Lung (tissue), 12 donors: Measurements from ENCODE around the gene MUC3A. TPM values are rescaled to one million over a fixed set of nuclear protein-coding genes. Genes with fewer than 3 reads are reported as not detected.

ENCODE experiments used
- ATAC-seq: fragments of 200-7000 bp; cut with Tn5 transposase; one replicate; pipeline ENCODE4 v1.9.1; 2020; ENCODE audit warnings: moderate number of reproducible peaks; ENCODE audit not compliant: insufficient read depth, low FRiP score
- DNase-seq, 3 donors: peaks; one replicate each; pipeline ENCODE4 v3.0.0-alpha.2; 2013 to 2017
- H3K27ac ChIP-seq, 2 donors: one replicate each; pipeline ENCODE4 v1.5.1; 2013; ENCODE audit warnings: mild to moderate bottlenecking in 2 of 2, moderate library complexity in 2 of 2, control low read depth in 1 of 2, inconsistent platforms in 1 of 2, low read depth in 1 of 2, low read length in 1 of 2
- H3K27me3 ChIP-seq, 3 donors: one replicate each; pipeline ENCODE4 v1.5.1; 2013; ENCODE audit warnings: low read length in 2 of 3; ENCODE audit not compliant: control insufficient read depth in 3 of 3, insufficient read depth in 3 of 3
- H3K36me3 ChIP-seq, 4 donors: one replicate each; pipeline ENCODE4 v1.5.1; 2013; ENCODE audit warnings: low read length in 4 of 4, mild to moderate bottlenecking in 1 of 4, moderate library complexity in 1 of 4; ENCODE audit not compliant: control insufficient read depth in 4 of 4, insufficient read depth in 4 of 4
- H3K4me1 ChIP-seq, 5 donors: one replicate each; pipeline ENCODE4 v1.5.1; 2013; ENCODE audit warnings: low read length in 5 of 5, mild to moderate bottlenecking in 2 of 5, moderate library complexity in 1 of 5; ENCODE audit not compliant: control insufficient read depth in 5 of 5, insufficient read depth in 5 of 5
- H3K4me3 ChIP-seq: one replicate; pipeline ENCODE4 v1.5.1; 2013; ENCODE audit warnings: mild to moderate bottlenecking, control low read depth, moderate library complexity
- H3K9ac ChIP-seq, 2 donors: one replicate each; pipeline ENCODE4 v1.5.1; 2013; ENCODE audit warnings: low read length in 2 of 2, control low read depth in 1 of 2; ENCODE audit not compliant: insufficient read depth in 1 of 2
- H3K9me3 ChIP-seq, 4 donors: one replicate each; pipeline ENCODE4 v1.5.1; 2013; ENCODE audit warnings: low read length in 3 of 4, mild to moderate bottlenecking in 1 of 4, moderate library complexity in 1 of 4; ENCODE audit not compliant: control insufficient read depth in 4 of 4, insufficient read depth in 3 of 4
- CTCF ChIP-seq: IDR thresholded peaks from 2 replicates; pipeline ENCODE4 v1.5.1; 2012; ENCODE audit warnings: mild to moderate bottlenecking; ENCODE audit errors: control extremely low read depth, extremely low read depth
- WGBS, 2 donors: extraction: QIAGEN DNeasy Blood & Tissue Kit; methylation state at CpG; one replicate each; pipeline ENCODE4 v1.1.7; 2013; 5-methylcytosine and 5-hydroxymethylcytosine counted together
- polyA plus RNA-seq, 2 donors: library from polyadenylated mRNA; stranded (reverse); fragments of 200-250 nt; gene quantifications; one replicate each; pipeline ENCODE4 v1.2.1, GENCODE V29; 2013
- total RNA-seq, 2 donors: library from RNA; depleted of rRNA in 1 of 2; stranded (reverse); fragments of >200 nt in 1 of 2; gene quantifications; one replicate each; pipeline ENCODE4 v1.2.1, GENCODE V29; 2014 to 2021
- donor health status: control.
- donor health status: control.
- donor health status: Bipolar disorder and iron deficiency.
- donor health status: healthy.
- donor health status: DM: yes; HTN: yes; CAD: no.

Gene MUC3A
- total and polyA plus RNA-seq, 4 donors: 0.53 to 5.5 (median 1.5) TPM

GRCh38 chr7:100942045-100942774 lies 7.1 kb upstream of the MUC3A start:
- Histone ChIP-seq H3K27ac (no peak overlapping the region), H3K9me3 (peaks cover 0 to 4% (median 0%) of the 10 kb centered on the region in 4 donors), H3K9ac (peak overlapping the region in 1 of 2 donors; percentile 13), H3K4me3 (no peak overlapping the region), H3K27me3 (no peaks in the 10 kb centered on the region), H3K36me3 (no peaks in the 10 kb centered on the region), H3K4me1 (peaks cover 0 to 8% (median 3%) of the 10 kb centered on the region in 5 donors)
- peak in 2 of 3 donors; percentile 72 to 77 for DNase-seq
- TF ChIP-seq CTCF: no peak
- WGBS, 2 donors: 48 to 54% methylated on average over 9 of the region's 9 CpGs
- ATAC-seq: no peak

GRCh38 chr7:100943693-100944092 lies 5.6 kb upstream of the MUC3A start:
- TF ChIP-seq CTCF: no peak
- Histone ChIP-seq H3K27me3 (no peaks in the 10 kb centered on the region), H3K27ac (no peak overlapping the region), H3K4me3 (no peak overlapping the region), H3K9ac (no peak overlapping the region), H3K9me3 (peaks cover 0 to 4% (median 0%) of the 10 kb centered on the region in 4 donors), H3K36me3 (no peaks in the 10 kb centered on the region), H3K4me1 (peaks cover 0 to 8% (median 3%) of the 10 kb centered on the region in 5 donors)
- DNase-seq (no peak), ATAC-seq (no peak)
- WGBS, 2 donors: 87 to 91% methylated on average over 5 of the region's 5 CpGs

GRCh38 chr7:100944138-100944537 lies 5.2 kb upstream of the MUC3A start:
- ATAC-seq (no peak), DNase-seq (no peak)
- Histone ChIP-seq H3K4me1 (peaks cover 0 to 8% (median 3%) of the 10 kb centered on the region in 5 donors), H3K4me3 (no peak overlapping the region), H3K9ac (no peak overlapping the region), H3K36me3 (no peaks in the 10 kb centered on the region), H3K27me3 (no peaks in the 10 kb centered on the region), H3K27ac (no peak overlapping the region), H3K9me3 (peaks cover 0 to 5% (median 0%) of the 10 kb centered on the region in 4 donors)
- 82 to 91% methylated on average over 4 of the region's 4 CpGs for whole genome bisulfite sequencing, 2 donors
- no peak for TF ChIP-seq CTCF

GRCh38 chr7:100946111-100946510 lies 3.2 kb upstream of the MUC3A start:
- ATAC-seq: no peak
- Histone ChIP-seq H3K4me3 (no peak overlapping the region), H3K9me3 (peaks cover 0 to 2% (median 0%) of the 10 kb centered on the region in 4 donors), H3K27me3 (peaks cover 0 to 3% (median 0%) of the 10 kb centered on the region in 3 donors), H3K36me3 (no peaks in the 10 kb centered on the region), H3K4me1 (peaks cover 0 to 8% (median 3%) of the 10 kb centered on the region in 5 donors), H3K27ac (no peak overlapping the region), H3K9ac (no peak overlapping the region)
- no peak for TF ChIP-seq CTCF
- 82 to 93% methylated on average over 4 of the region's 4 CpGs for WGBS, 2 donors
- DNase-seq: no peak
